ENCODE measurements around the gene CTSA.

DNA sequence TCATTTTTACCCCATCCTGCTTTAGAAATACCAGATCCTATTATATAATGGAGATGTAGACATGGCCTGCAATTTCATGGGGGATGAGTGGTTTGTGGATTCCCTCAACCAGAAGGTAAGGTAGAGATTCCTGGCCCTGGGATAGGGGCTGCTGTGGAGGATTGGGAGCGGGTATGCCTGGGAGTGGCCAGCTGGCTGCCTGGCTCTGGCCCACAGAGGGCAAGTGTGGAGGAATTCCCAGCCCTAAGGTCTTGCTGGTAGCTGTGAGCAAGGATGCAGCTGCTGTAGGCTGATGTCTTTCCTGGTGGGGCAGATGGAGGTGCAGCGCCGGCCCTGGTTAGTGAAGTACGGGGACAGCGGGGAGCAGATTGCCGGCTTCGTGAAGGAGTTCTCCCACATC is 6.6 kb downstream of the CTSA start:
- TF ChIP-seq, protein P1, sequence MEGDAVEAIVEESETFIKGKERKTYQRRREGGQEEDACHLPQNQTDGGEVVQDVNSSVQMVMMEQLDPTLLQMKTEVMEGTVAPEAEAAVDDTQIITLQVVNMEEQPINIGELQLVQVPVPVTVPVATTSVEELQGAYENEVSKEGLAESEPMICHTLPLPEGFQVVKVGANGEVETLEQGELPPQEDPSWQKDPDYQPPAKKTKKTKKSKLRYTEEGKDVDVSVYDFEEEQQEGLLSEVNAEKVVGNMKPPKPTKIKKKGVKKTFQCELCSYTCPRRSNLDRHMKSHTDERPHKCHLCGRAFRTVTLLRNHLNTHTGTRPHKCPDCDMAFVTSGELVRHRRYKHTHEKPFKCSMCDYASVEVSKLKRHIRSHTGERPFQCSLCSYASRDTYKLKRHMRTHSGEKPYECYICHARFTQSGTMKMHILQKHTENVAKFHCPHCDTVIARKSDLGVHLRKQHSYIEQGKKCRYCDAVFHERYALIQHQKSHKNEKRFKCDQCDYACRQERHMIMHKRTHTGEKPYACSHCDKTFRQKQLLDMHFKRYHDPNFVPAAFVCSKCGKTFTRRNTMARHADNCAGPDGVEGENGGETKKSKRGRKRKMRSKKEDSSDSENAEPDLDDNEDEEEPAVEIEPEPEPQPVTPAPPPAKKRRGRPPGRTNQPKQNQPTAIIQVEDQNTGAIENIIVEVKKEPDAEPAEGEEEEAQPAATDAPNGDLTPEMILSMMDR (IDR thresholded peaks at IDR 0.05): no peak
- TF ChIP-seq ZFX (IDR thresholded peaks at IDR 0.05; ENCODE audit: borderline replicate concordance): no peak

Measured in 22Rv1 (cell line).